GM23338 (cell line): ENCODE data around the gene WDR62.

Source experiments
- CREB1 ChIP-seq: fragments of 250-450 bp; sonication (Bioruptor Pico); IDR thresholded peaks from 2 replicates; pipeline ENCODE4 v1.5.0; 2020; ENCODE audit warnings: low read depth, mild to moderate bottlenecking, moderate library complexity
- CTCF ChIP-seq, 2 experiments: fragments of 200-600 bp in 1 of 2; sonication (generic) in 1 of 2; conservative IDR thresholded peaks; 2 replicates each; pipeline versions ENCODE4 v1.5.1 to v1.6.1; 2016 to 2017; ENCODE audit warnings: antibody characterized with exemption in 2 of 2, low read depth in 2 of 2, mild to moderate bottlenecking in 2 of 2, moderate library complexity in 1 of 2
- EZH2 ChIP-seq: fragments of 200-600 bp; sonication (generic); IDR thresholded peaks from one replicate; pipeline ENCODE4 v1.8.0; 2017; ENCODE audit warnings: antibody characterized with exemption, mild to moderate bottlenecking, low read depth; ENCODE audit not compliant: unreplicated experiment
- EZH2phosphoT487 ChIP-seq: fragments of 200-600 bp; sonication (generic); IDR thresholded peaks from one replicate; pipeline ENCODE4 v1.8.1; 2018; ENCODE audit warnings: antibody characterized with exemption; ENCODE audit not compliant: unreplicated experiment
- JUNB ChIP-seq: IDR thresholded peaks from one replicate; pipeline ENCODE4 v1.6.1; 2016; ENCODE audit warnings: antibody characterized with exemption; ENCODE audit not compliant: unreplicated experiment
- POLR2AphosphoS5 ChIP-seq: IDR thresholded peaks from 2 replicates; pipeline ENCODE4 v1.6.1; 2016; ENCODE audit warnings: antibody characterized with exemption, low read depth
- ZNF462 ChIP-seq: fragments of 250-450 bp; sonication (Bioruptor Pico); IDR thresholded peaks from 2 replicates; pipeline ENCODE4 v1.5.0; 2020; ENCODE audit warnings: mild to moderate bottlenecking, moderate library complexity

GRCh38 chr19:36142046-36142445 is 87.3 kb downstream of the WDR62 start:
- TF ChIP-seq CTCF (conservative IDR thresholded peaks at IDR 0.05; ENCODE audit: low read depth in 2 of 2) (no peak), EZH2phosphoT487 (no peak), CREB1 (CRISPR knock-in tag) (no peak), POLR2AphosphoS5 (no peak), EZH2 (no peak), ZNF462 (CRISPR knock-in tag) (no peak), JUNB (no peak)
